ENCODE measurements around the gene CSMD2.

Gene CSMD2

GRCh38 chr1:34050709-34051485 is 114.1 kb downstream of the CSMD2 start:
- H2BK120ac ChIP-seq (ENCODE audit: low read depth, low read length), result no peak overlapping the region
- H3K27ac ChIP-seq (ENCODE audit: low read depth, low read length), result no peak overlapping the region
- H4K5ac ChIP-seq (ENCODE audit: low read length), result no peak overlapping the region
- no peak overlapping the region for H3K56ac ChIP-seq (ENCODE audit: low read length)
- no peak overlapping the region for H4K8ac ChIP-seq (ENCODE audit: low read depth, low read length)
- no peak overlapping the region for H2AK5ac ChIP-seq (ENCODE audit: low read length)
- H3K4me1 ChIP-seq (ENCODE audit: control insufficient read depth, low read depth, low read length), result no peaks in the 10 kb centered on the region
- DNase-seq, result no peak
- H3K79me1 ChIP-seq (ENCODE audit: low read length), result peaks cover 4% of the 10 kb centered on the region
- WGBS (ENCODE audit: extremely low coverage, insufficient coverage, low lambda C conversion rate), result no CpG with 5 or more reads among the region's 3 CpGs
- no peaks in the 10 kb centered on the region for H3K79me2 ChIP-seq (ENCODE audit: control insufficient read depth, insufficient read depth, low read length)
- no peak overlapping the region for H3K23ac ChIP-seq (ENCODE audit: low read length)
- H2BK15ac ChIP-seq (replicated peaks; ENCODE audit: low read depth), result no peak overlapping the region
- H3K36me3 ChIP-seq (ENCODE audit: control insufficient read depth, insufficient read depth, low read length), result no peaks in the 10 kb centered on the region
- H3K4me2 ChIP-seq (ENCODE audit: low read length), result no peak overlapping the region
- no peaks in the 10 kb centered on the region for H3K27me3 ChIP-seq (ENCODE audit: insufficient read depth, low read length, poor library complexity)
- no peak overlapping the region for H3K9ac ChIP-seq (ENCODE audit: low read length)
- no peak overlapping the region for H3K18ac ChIP-seq (ENCODE audit: low read length)
- H3K4ac ChIP-seq (ENCODE audit: low read depth, low read length), result no peak overlapping the region
- no peak overlapping the region for H3K4me3 ChIP-seq (ENCODE audit: low read length)
- no peak overlapping the region for H2BK5ac ChIP-seq (ENCODE audit: low read length)

DNA sequence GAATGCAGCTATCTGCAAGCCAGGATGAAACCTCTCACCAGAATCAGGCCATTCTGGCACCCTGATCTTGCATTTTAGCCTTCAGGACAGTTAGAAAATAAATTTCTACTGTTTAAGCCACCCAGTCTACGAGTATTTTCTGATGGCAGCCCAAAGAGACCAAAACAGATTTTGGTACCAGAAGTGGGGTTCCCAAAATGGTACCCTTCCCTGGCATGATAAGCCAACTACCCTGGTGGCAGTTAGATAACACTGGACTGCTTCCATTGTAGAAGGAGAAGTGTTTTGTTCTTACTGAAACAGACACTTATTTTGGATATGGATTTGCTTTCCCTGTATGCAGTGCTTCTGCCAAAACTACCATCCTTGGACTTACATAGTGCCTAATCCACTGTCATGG is 115.0 kb downstream of the CSMD2 start:
- H3K23ac ChIP-seq (ENCODE audit: low read length), result no peak overlapping the region
- no peak overlapping the region for H3K27ac ChIP-seq (ENCODE audit: low read depth, low read length)
- H2BK15ac ChIP-seq (replicated peaks; ENCODE audit: low read depth), result no peak overlapping the region
- DNase-seq, result no peak
- no peaks in the 10 kb centered on the region for H3K4me1 ChIP-seq (ENCODE audit: control insufficient read depth, low read depth, low read length)
- no peaks in the 10 kb centered on the region for H3K79me2 ChIP-seq (ENCODE audit: control insufficient read depth, insufficient read depth, low read length)
- H4K8ac ChIP-seq (ENCODE audit: low read depth, low read length), result no peak overlapping the region
- no peak overlapping the region for H3K18ac ChIP-seq (ENCODE audit: low read length)
- no peak overlapping the region for H3K4me3 ChIP-seq (ENCODE audit: low read length)
- no peaks in the 10 kb centered on the region for H3K36me3 ChIP-seq (ENCODE audit: control insufficient read depth, insufficient read depth, low read length)
- H3K4me2 ChIP-seq (ENCODE audit: low read length), result no peak overlapping the region
- H3K9ac ChIP-seq (ENCODE audit: low read length), result no peak overlapping the region
- H3K27me3 ChIP-seq (ENCODE audit: insufficient read depth, low read length, poor library complexity), result no peaks in the 10 kb centered on the region
- no peak overlapping the region for H3K56ac ChIP-seq (ENCODE audit: low read length)
- no peak overlapping the region for H3K4ac ChIP-seq (ENCODE audit: low read depth, low read length)
- peaks cover 4% of the 10 kb centered on the region for H3K79me1 ChIP-seq (ENCODE audit: low read length)
- no CpG with 5 or more reads among the region's 1 CpG for WGBS (ENCODE audit: extremely low coverage, insufficient coverage, low lambda C conversion rate)
- H2AK5ac ChIP-seq (ENCODE audit: low read length), result no peak overlapping the region
- no peak overlapping the region for H2BK120ac ChIP-seq (ENCODE audit: low read depth, low read length)
- no peak overlapping the region for H2BK5ac ChIP-seq (ENCODE audit: low read length)
- no peak overlapping the region for H4K5ac ChIP-seq (ENCODE audit: low read length)

DNA sequence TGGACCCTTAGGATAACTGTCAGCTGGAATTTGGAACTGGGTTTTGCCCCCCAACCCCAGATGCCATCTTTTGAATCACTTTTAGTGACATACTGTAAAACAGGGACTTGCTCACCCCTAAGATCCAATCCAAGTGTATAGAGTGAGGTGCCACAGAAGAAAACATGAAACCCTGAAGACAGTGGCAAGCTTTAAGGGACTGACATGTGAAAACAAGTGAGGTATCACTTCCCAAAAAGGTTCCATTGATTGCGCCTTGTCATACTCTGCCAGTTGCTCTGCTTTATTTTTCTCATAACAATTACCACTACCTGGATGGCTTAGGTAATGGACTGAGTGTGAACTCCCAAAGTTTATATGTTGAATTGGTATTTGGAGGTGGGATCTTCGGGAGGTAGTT is 115.6 kb downstream of the CSMD2 start:
- Histone ChIP-seq H3K27ac (ENCODE audit: low read depth, low read length) (no peak overlapping the region), H4K5ac (ENCODE audit: low read length) (no peak overlapping the region)

DNA sequence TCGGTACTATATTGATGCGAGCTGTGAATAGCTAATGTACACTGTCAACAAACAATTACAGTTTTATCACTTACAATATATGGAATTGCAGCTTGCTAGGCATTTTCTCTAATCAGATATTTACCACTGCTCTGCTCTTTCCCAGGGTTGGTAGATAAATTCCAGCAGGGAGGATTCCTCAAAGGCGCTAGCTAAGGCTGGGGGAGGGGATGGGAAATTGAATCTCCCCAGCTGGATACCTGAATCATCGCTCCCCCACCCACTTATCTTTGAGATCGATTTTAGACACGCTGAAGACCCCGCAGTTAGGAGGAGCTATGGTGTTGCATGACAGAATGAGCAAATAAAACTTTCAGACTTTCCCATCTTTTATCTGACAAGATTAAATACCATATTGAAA is 127.2 kb downstream of the CSMD2 start:
- H3K4ac ChIP-seq (ENCODE audit: low read depth, low read length), result no peak overlapping the region
- H3K4me3 ChIP-seq (ENCODE audit: low read length), result no peak overlapping the region
- H3K27me3 ChIP-seq (ENCODE audit: insufficient read depth, low read length, poor library complexity), result no peaks in the 10 kb centered on the region
- H2AK5ac ChIP-seq (ENCODE audit: low read length), result no peak overlapping the region
- H2BK15ac ChIP-seq (replicated peaks; ENCODE audit: low read depth), result no peak overlapping the region
- H3K9ac ChIP-seq (ENCODE audit: low read length), result no peak overlapping the region
- H3K36me3 ChIP-seq (ENCODE audit: control insufficient read depth, insufficient read depth, low read length), result no peaks in the 10 kb centered on the region
- DNase-seq, result peak; percentile 70
- no peak overlapping the region for H2BK5ac ChIP-seq (ENCODE audit: low read length)
- no peak overlapping the region for H3K56ac ChIP-seq (ENCODE audit: low read length)
- no peak overlapping the region for H3K27ac ChIP-seq (ENCODE audit: low read depth, low read length)
- H3K79me2 ChIP-seq (ENCODE audit: control insufficient read depth, insufficient read depth, low read length), result peaks cover 1% of the 10 kb centered on the region
- H3K4me1 ChIP-seq (ENCODE audit: control insufficient read depth, low read depth, low read length), result peaks cover 17% of the 10 kb centered on the region
- H3K18ac ChIP-seq (ENCODE audit: low read length), result no peak overlapping the region
- H4K8ac ChIP-seq (ENCODE audit: low read depth, low read length), result no peak overlapping the region
- H3K4me2 ChIP-seq (ENCODE audit: low read length), result no peak overlapping the region
- H4K5ac ChIP-seq (ENCODE audit: low read length), result no peak overlapping the region
- no peak overlapping the region for H2BK120ac ChIP-seq (ENCODE audit: low read depth, low read length)
- no peak overlapping the region for H3K23ac ChIP-seq (ENCODE audit: low read length)
- peaks cover 3% of the 10 kb centered on the region for H3K79me1 ChIP-seq (ENCODE audit: low read length)
- WGBS (ENCODE audit: extremely low coverage, insufficient coverage, low lambda C conversion rate), result no CpG with 5 or more reads among the region's 7 CpGs

More for the DNA sequence above, 115.6 kb downstream of the CSMD2 start:
- Histone ChIP-seq H2BK15ac (replicated peaks; ENCODE audit: low read depth) (no peak overlapping the region), H3K23ac (ENCODE audit: low read length) (no peak overlapping the region), H3K4me1 (ENCODE audit: control insufficient read depth, low read depth, low read length) (no peaks in the 10 kb centered on the region), H3K4ac (ENCODE audit: low read depth, low read length) (no peak overlapping the region), H4K8ac (ENCODE audit: low read depth, low read length) (no peak overlapping the region), H2BK5ac (ENCODE audit: low read length) (no peak overlapping the region), H3K79me1 (ENCODE audit: low read length) (peaks cover 4% of the 10 kb centered on the region), H3K9ac (ENCODE audit: low read length) (no peak overlapping the region), H3K4me3 (ENCODE audit: low read length) (no peak overlapping the region), H2BK120ac (ENCODE audit: low read depth, low read length) (no peak overlapping the region), H3K18ac (ENCODE audit: low read length) (no peak overlapping the region), H3K79me2 (ENCODE audit: control insufficient read depth, insufficient read depth, low read length) (no peaks in the 10 kb centered on the region), H3K27me3 (ENCODE audit: insufficient read depth, low read length, poor library complexity) (no peaks in the 10 kb centered on the region), H3K56ac (ENCODE audit: low read length) (no peak overlapping the region), H3K36me3 (ENCODE audit: control insufficient read depth, insufficient read depth, low read length) (no peaks in the 10 kb centered on the region), H2AK5ac (ENCODE audit: low read length) (no peak overlapping the region), H3K4me2 (ENCODE audit: low read length) (no peak overlapping the region)
- no CpG with 5 or more reads among the region's 2 CpGs for WGBS (ENCODE audit: extremely low coverage, insufficient coverage, low lambda C conversion rate)
- DNase-seq, result no peak

DNA sequence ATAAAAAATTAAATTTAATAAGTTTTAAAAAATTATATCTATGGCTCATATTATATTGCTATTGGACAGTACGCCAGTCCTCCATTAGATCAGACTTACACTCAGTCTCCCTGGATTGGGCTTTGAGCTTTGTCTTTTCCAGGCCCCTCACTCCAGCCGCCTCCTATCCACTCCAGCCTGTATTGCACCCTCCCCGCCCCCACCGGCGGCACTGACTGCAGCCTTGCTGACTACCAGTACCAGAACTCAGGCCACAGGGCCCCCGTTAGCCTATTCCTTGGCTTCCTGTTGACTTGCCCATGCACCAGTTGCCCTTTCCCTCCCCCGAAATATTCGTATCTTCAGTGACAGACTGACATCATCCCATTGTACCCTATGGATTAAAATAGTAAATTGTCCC is 127.9 kb downstream of the CSMD2 start:
- Histone ChIP-seq H3K4me2 (ENCODE audit: low read length) (no peak overlapping the region), H4K8ac (ENCODE audit: low read depth, low read length) (no peak overlapping the region), H3K56ac (ENCODE audit: low read length) (peak overlapping the region; percentile 70), H3K9ac (ENCODE audit: low read length) (no peak overlapping the region), H3K79me2 (ENCODE audit: control insufficient read depth, insufficient read depth, low read length) (peaks cover 1% of the 10 kb centered on the region), H3K18ac (ENCODE audit: low read length) (peak overlapping the region; percentile 21), H3K36me3 (ENCODE audit: control insufficient read depth, insufficient read depth, low read length) (no peaks in the 10 kb centered on the region), H3K27me3 (ENCODE audit: insufficient read depth, low read length, poor library complexity) (no peaks in the 10 kb centered on the region), H2BK15ac (replicated peaks; ENCODE audit: low read depth) (no peak overlapping the region), H3K4ac (ENCODE audit: low read depth, low read length) (no peak overlapping the region), H3K23ac (ENCODE audit: low read length) (no peak overlapping the region), H2BK5ac (ENCODE audit: low read length) (no peak overlapping the region), H3K4me3 (ENCODE audit: low read length) (no peak overlapping the region), H3K79me1 (ENCODE audit: low read length) (peaks cover 3% of the 10 kb centered on the region), H4K5ac (ENCODE audit: low read length) (no peak overlapping the region), H3K4me1 (ENCODE audit: control insufficient read depth, low read depth, low read length) (peaks cover 17% of the 10 kb centered on the region), H2BK120ac (ENCODE audit: low read depth, low read length) (no peak overlapping the region), H2AK5ac (ENCODE audit: low read length) (no peak overlapping the region), H3K27ac (ENCODE audit: low read depth, low read length) (peak overlapping the region; percentile 73)
- no CpG with 5 or more reads among the region's 8 CpGs for WGBS (ENCODE audit: extremely low coverage, insufficient coverage, low lambda C conversion rate)
- DNase-seq, result peak; percentile 72

DNA sequence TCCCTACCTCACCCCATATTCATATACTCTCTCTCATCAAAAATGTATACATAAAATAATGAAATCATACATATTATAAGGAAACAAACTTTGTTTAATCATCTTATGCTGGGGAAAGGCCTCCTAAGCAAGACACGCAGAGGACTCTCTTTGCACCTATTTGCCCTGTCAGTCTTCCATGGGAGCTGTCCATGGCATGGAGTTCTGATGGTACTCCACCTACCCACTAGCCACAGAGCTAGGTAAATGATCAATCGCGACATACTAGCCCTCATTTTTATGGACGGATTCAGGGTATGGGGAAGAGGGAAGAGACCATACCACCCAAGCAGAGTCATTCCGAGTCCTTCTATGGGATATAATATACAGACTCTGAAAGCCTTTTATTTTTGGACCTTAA is 131.0 kb downstream of the CSMD2 start:
- H3K18ac ChIP-seq (ENCODE audit: low read length), result no peak overlapping the region
- H3K27me3 ChIP-seq (ENCODE audit: insufficient read depth, low read length, poor library complexity), result no peaks in the 10 kb centered on the region
- H3K4me1 ChIP-seq (ENCODE audit: control insufficient read depth, low read depth, low read length), result peaks cover 17% of the 10 kb centered on the region
- no peak overlapping the region for H4K5ac ChIP-seq (ENCODE audit: low read length)
- no peak overlapping the region for H3K4me2 ChIP-seq (ENCODE audit: low read length)
- peaks cover 1% of the 10 kb centered on the region for H3K79me2 ChIP-seq (ENCODE audit: control insufficient read depth, insufficient read depth, low read length)
- no peak overlapping the region for H2AK5ac ChIP-seq (ENCODE audit: low read length)
- no peak overlapping the region for H3K4ac ChIP-seq (ENCODE audit: low read depth, low read length)
- no CpG with 5 or more reads among the region's 5 CpGs for WGBS (ENCODE audit: extremely low coverage, insufficient coverage, low lambda C conversion rate)
- H3K23ac ChIP-seq (ENCODE audit: low read length), result no peak overlapping the region
- no peak overlapping the region for H2BK15ac ChIP-seq (replicated peaks; ENCODE audit: low read depth)
- peaks cover 3% of the 10 kb centered on the region for H3K79me1 ChIP-seq (ENCODE audit: low read length)
- no peak overlapping the region for H3K9ac ChIP-seq (ENCODE audit: low read length)
- H3K4me3 ChIP-seq (ENCODE audit: low read length), result no peak overlapping the region
- peak; percentile 15 for DNase-seq
- H4K8ac ChIP-seq (ENCODE audit: low read depth, low read length), result no peak overlapping the region
- H2BK120ac ChIP-seq (ENCODE audit: low read depth, low read length), result no peak overlapping the region
- no peaks in the 10 kb centered on the region for H3K36me3 ChIP-seq (ENCODE audit: control insufficient read depth, insufficient read depth, low read length)
- no peak overlapping the region for H2BK5ac ChIP-seq (ENCODE audit: low read length)
- H3K56ac ChIP-seq (ENCODE audit: low read length), result no peak overlapping the region
- H3K27ac ChIP-seq (ENCODE audit: low read depth, low read length), result no peak overlapping the region

All from mesendoderm (in vitro differentiated cells).